HepG2 (cell line): ENCODE data around the gene CD4. TPM values are rescaled to one million over a fixed set of nuclear protein-coding genes. Genes with fewer than 3 reads are reported as not detected.

ENCODE experiments used
- ATAC-seq: fragments of 200-7000 bp; cut with Tn5 transposase; 3 replicates; pipeline ENCODE4 v1.9.1; 2020; ENCODE audit warnings: mild to moderate bottlenecking, moderate library complexity
- BruUV-seq: library from RNA; stranded (reverse); fragments of 400-500 nt; replicated peaks from 2 replicates; lab custom pipeline; 2021; lab: Mats Ljungman, UMichigan
- CTCF ChIA-PET: fragments of 300-600 bp; formaldehyde crosslinking; extraction: SDS; loops from one replicate; lab custom pipeline; 2021; ENCODE audit warnings: low total read pairs, inconsistent platforms, low intra/inter-chr PET ratio; lab: Yijun Ruan, JAX
- POLR2A ChIA-PET: fragments of 350-600 bp; sonication (Branson Sonifier 250); formaldehyde crosslinking; loops from one replicate; lab custom pipeline; 2020; ENCODE audit warnings: antibody characterized with exemption, inconsistent platforms; lab: Yijun Ruan, JAX
- DNase-seq: peaks from one replicate; pipeline ENCODE4 v3.0.0-alpha.2; 2015; ENCODE audit warnings: low spot score
- FAIRE-seq: peaks from 3 replicates; lab custom pipeline; 2011; peaks lifted over from hg19 to GRCh38; lab: Jason Lieb, UNC
- H2AFZ ChIP-seq: one replicate; pipeline ENCODE4 v1.6.1; 2011; ENCODE audit warnings: low read length, inconsistent platforms
- H3K27ac ChIP-seq: fragments of 300-600 bp; 3 replicates; pipeline ENCODE4 v1.8.0; 2011; ENCODE audit warnings: mixed run types, mild to moderate bottlenecking, mixed read lengths, low read length, inconsistent platforms; ENCODE audit not compliant: insufficient read depth; ENCODE audit errors: extremely low read length
- H3K27me3 ChIP-seq, 2 experiments: fragments of 200-600 bp in 1 of 2; 2 replicates in 1 of 2; 3 replicates in 1 of 2; pipeline versions ENCODE4 v1.6.0 to v1.8.0; 2011; ENCODE audit warnings: low read length in 2 of 2, mild to moderate bottlenecking in 2 of 2, moderate library complexity in 2 of 2, inconsistent platforms in 1 of 2; ENCODE audit not compliant: insufficient read depth in 2 of 2, control insufficient read depth in 1 of 2
- H3K36me3 ChIP-seq, 2 experiments: fragments of 200-600 bp in 1 of 2; replicated peaks in 1 of 2; 2 replicates in 1 of 2; 3 replicates in 1 of 2; pipeline versions ENCODE4 v1.5.1 to v1.8.0; 2011; ENCODE audit warnings: low read length in 2 of 2, inconsistent platforms in 1 of 2; ENCODE audit not compliant: insufficient read depth in 2 of 2, control insufficient read depth in 1 of 2
- H3K4me1 ChIP-seq: 2 replicates; pipeline ENCODE4 v1.5.1; 2012; ENCODE audit warnings: low read length, inconsistent platforms; ENCODE audit not compliant: insufficient read depth
- H3K4me2 ChIP-seq: 2 replicates; pipeline ENCODE4 v1.6.0; 2011; ENCODE audit warnings: low read depth, low read length, inconsistent platforms
- H3K4me3 ChIP-seq, 3 experiments: fragments of 200-600 bp in 1 of 3; sonication (generic), shearing (Covaris generic) in 1 of 3; replicated peaks in 1 of 3; 2 replicates each; pipeline ENCODE4 v1.5.1; 2011 to 2016; ENCODE audit warnings: low read length in 3 of 3, inconsistent platforms in 2 of 3, low read depth in 2 of 3, mild to moderate bottlenecking in 2 of 3, control low read depth in 1 of 3, mixed read lengths in 1 of 3; ENCODE audit not compliant: insufficient read depth in 1 of 3
- H3K79me2 ChIP-seq: one replicate; pipeline ENCODE4 v1.6.1; 2011; ENCODE audit warnings: low read length, inconsistent platforms; ENCODE audit not compliant: insufficient read depth
- H3K9ac ChIP-seq: 2 replicates; pipeline ENCODE4 v1.6.0; 2011; ENCODE audit warnings: mild to moderate bottlenecking, low read depth, low read length, inconsistent platforms; ENCODE audit not compliant: insufficient read depth
- H3K9me3 ChIP-seq: 2 replicates; pipeline ENCODE4 v1.5.1; 2012; ENCODE audit warnings: mild to moderate bottlenecking, low read length
- H4K20me1 ChIP-seq: 2 replicates; pipeline ENCODE4 v1.6.0; 2011; ENCODE audit warnings: inconsistent platforms, mild to moderate bottlenecking, low read length, moderate library complexity; ENCODE audit not compliant: insufficient read depth
- AGO2 ChIP-seq: fragments of 200-400 bp; formaldehyde crosslinking; optimal IDR thresholded peaks from 2 replicates; pipeline ENCODE3; 2017; ENCODE audit warnings: mild to moderate bottlenecking, low read depth, low read length, moderate library complexity
- ARNTL ChIP-seq: sonication (generic); formaldehyde crosslinking; IDR thresholded peaks from 2 replicates; pipeline ENCODE4 v1.4.0; 2020; ENCODE audit warnings: mild to moderate bottlenecking, missing genetic modification reagents
- ASH2L ChIP-seq: fragments of 300-600, 200-600 bp; sonication (generic); IDR thresholded peaks from 2 replicates; pipeline ENCODE4 v1.7.0; 2017; ENCODE audit warnings: low read depth, mild to moderate bottlenecking, moderate library complexity, mixed read lengths, low read length; ENCODE audit not compliant: insufficient read length
- ETV5 ChIP-seq: IDR thresholded peaks from 2 replicates; pipeline ENCODE4 v1.6.1; 2018; ENCODE audit warnings: missing biosample characterization, missing genetic modification reagents, inconsistent platforms, borderline replicate concordance
- JUNB ChIP-seq: sonication (generic); formaldehyde crosslinking; IDR thresholded peaks from 2 replicates; pipeline ENCODE4 v1.8.0; 2022; ENCODE audit warnings: missing genetic modification reagents, mild to moderate bottlenecking, borderline replicate concordance
- JUND ChIP-seq: sonication (generic); formaldehyde crosslinking; IDR thresholded peaks from 2 replicates; pipeline ENCODE4 v1.8.0; 2022; ENCODE audit warnings: mild to moderate bottlenecking, missing genetic modification reagents
- KLF11 ChIP-seq: IDR thresholded peaks from 2 replicates; pipeline ENCODE4 v1.6.1; 2016; ENCODE audit warnings: missing compliant biosample characterization
- KLF15 ChIP-seq: sonication (generic); formaldehyde crosslinking; IDR thresholded peaks from 2 replicates; pipeline ENCODE4 v1.8.1; 2023; ENCODE audit warnings: borderline replicate concordance, mild to moderate bottlenecking, inconsistent platforms, missing genetic modification reagents, mixed read lengths
- MED13 ChIP-seq: sonication (generic); formaldehyde crosslinking; IDR thresholded peaks from 2 replicates; pipeline ENCODE4 v1.5.0; 2020; ENCODE audit warnings: missing genetic modification reagents
- NFIC ChIP-seq: IDR thresholded peaks from 2 replicates; pipeline ENCODE4 v1.6.1; 2012; ENCODE audit warnings: mild to moderate bottlenecking, low read length, inconsistent platforms
- NKX3-1 ChIP-seq: sonication (generic); formaldehyde crosslinking; IDR thresholded peaks from 2 replicates; pipeline ENCODE4 v1.5.0; 2020; ENCODE audit warnings: missing genetic modification reagents
- USF2 ChIP-seq, 2 experiments: sonication (generic) in 1 of 2; formaldehyde crosslinking in 1 of 2; IDR thresholded peaks; 2 replicates each; pipeline versions ENCODE4 v1.5.1 to v1.6.1; 2011 to 2020; ENCODE audit warnings: borderline replicate concordance in 1 of 2, low read depth in 1 of 2, low read length in 1 of 2, mild to moderate bottlenecking in 1 of 2, missing genetic modification reagents in 1 of 2, moderate library complexity in 1 of 2
- ZBTB7B ChIP-seq: sonication (generic); formaldehyde crosslinking; IDR thresholded peaks from 2 replicates; pipeline ENCODE4 v1.4.0; 2020; ENCODE audit warnings: missing genetic modification reagents
- ZNF34 ChIP-seq: sonication (generic); formaldehyde crosslinking; IDR thresholded peaks from 2 replicates; pipeline ENCODE4 v1.4.0; 2020; ENCODE audit warnings: mild to moderate bottlenecking, missing genetic modification reagents, borderline replicate concordance
- ZNF781 ChIP-seq: sonication (generic); formaldehyde crosslinking; IDR thresholded peaks from 2 replicates; pipeline ENCODE4 v1.5.1; 2020; ENCODE audit warnings: borderline replicate concordance, mild to moderate bottlenecking, missing genetic modification reagents; ENCODE audit errors: not compliant biosample characterization
- ZNF790 ChIP-seq: sonication (generic); formaldehyde crosslinking; IDR thresholded peaks from 2 replicates; pipeline ENCODE4 v1.8.0; 2022; ENCODE audit warnings: missing genetic modification reagents, mild to moderate bottlenecking, borderline replicate concordance
- ZSCAN30 ChIP-seq: sonication (generic); formaldehyde crosslinking; IDR thresholded peaks from 2 replicates; pipeline ENCODE4 v1.5.0; 2020; ENCODE audit warnings: mild to moderate bottlenecking, missing genetic modification reagents
- WGBS: methylation state at CpG from one replicate; pipeline ENCODE4 v1.1.6; 2017; ENCODE audit warnings: low lambda C conversion rate; 5-methylcytosine and 5-hydroxymethylcytosine counted together
- in situ Hi-C: cut with HindIII; loops from 2 replicates; pipeline ENCODE4 v1.10.0; 2017; ENCODE audit warnings: low pct_unique_long_range_greater_than_20kb; ENCODE audit not compliant: extremely low pct_ligation_motif_present
- intact Hi-C: fragments of 100-400 bp; cut with micrococcal nuclease; formaldehyde crosslinking; loops from one replicate; pipeline ENCODE4 v1.10.0; 2022; ENCODE audit not compliant: unreplicated experiment
- polyA plus RNA-seq, 8 experiments: library from polyadenylated mRNA; depleted of rRNA in 3 of 8; stranded (reverse) in 7 of 8; unstranded in 1 of 8; fragments of >200 nt; fragmentation: Illumina TruSeq in 4 of 8; extraction: Trizol in 4 of 8; gene quantifications; 2 replicates each; pipeline versions ENCODE4 v1.2.1 to v1.2.3, GENCODE V29; 2011 to 2016; ENCODE audit warnings: low read depth in 4 of 8, missing spikeins in 1 of 8, mixed read lengths in 1 of 8; ENCODE audit not compliant: insufficient read depth in 1 of 8
- total RNA-seq, 5 experiments: library from RNA; depleted of rRNA; stranded (reverse); fragments of >200 nt; fragmentation: Illumina TruSeq; extraction: Trizol; gene quantifications; 2 replicates each; pipeline ENCODE4 v1.2.3, GENCODE V29; 2016; ENCODE audit warnings: low read depth in 1 of 5

Gene CD4
- total and polyA plus RNA-seq, 2 of the 13 experiments (the other 11 are each of a cell fraction or from before 2014, with no cell fraction given): 0.07 to 0.95 TPM

GRCh38 chr12:6839482-6840201 lies 50.3 kb downstream of the CD4 start:
- in situ Hi-C loops: no loop called here
- H3K36me3 ChIP-seq: peaks cover 10 to 19% of the 10 kb centered on the region in 2 experiments; a peak in 4 of 5 replicates
- ChIA-PET POLR2A (interaction anchor here (2.0 to 2.7 kb wide), 2 partner anchors 12 to 27 kb away, joined by 5 to 17 read pairs; partner anchors contain the start of genes CDCA3, TPI1 and USP5), CTCF (no interaction called here)
- H3K27me3 ChIP-seq: no peaks in the 10 kb centered on the region
- no peak overlapping the region for H3K9ac ChIP-seq
- no peaks in the 10 kb centered on the region for H4K20me1 ChIP-seq
- intact Hi-C loops: no loop called here
- H2AFZ ChIP-seq: no peak overlapping the region
- 84% methylated on average over 7 of the region's 10 CpGs for WGBS
- no peaks in the 10 kb centered on the region for H3K79me2 ChIP-seq
- no TSS peak for BruUV-seq
- no peak for FAIRE-seq
- no peak overlapping the region for H3K27ac ChIP-seq
- no peak for DNase-seq
- ATAC-seq: no peak
- TF ChIP-seq ZBTB7B (CRISPR knock-in tag) (no peak), AGO2 (peak; percentile 32), NKX3-1 (no peak), KLF15 (CRISPR knock-in tag) (no peak), ZNF34 (CRISPR knock-in tag) (no peak), ETV5 (no peak)
- no peak overlapping the region for H3K4me2 ChIP-seq
- H3K4me1 ChIP-seq: no peaks in the 10 kb centered on the region
- no peaks in the 10 kb centered on the region for H3K9me3 ChIP-seq
- H3K4me3 ChIP-seq: no peak overlapping the region

- ATAC-seq: no peak
- FAIRE-seq: no peak
- H2AFZ ChIP-seq: no peak overlapping the region
- no peak overlapping the region for H3K4me2 ChIP-seq
- ChIA-PET POLR2A (interaction anchor here (2.0 to 2.7 kb wide), 2 partner anchors 12 to 26 kb away, joined by 5 to 17 read pairs; partner anchors contain the start of genes CDCA3, TPI1 and USP5), CTCF (no interaction called here)
- H3K79me2 ChIP-seq: no peaks in the 10 kb centered on the region
- H4K20me1 ChIP-seq: no peaks in the 10 kb centered on the region
- H3K4me1 ChIP-seq: no peaks in the 10 kb centered on the region
- no TSS peak for BruUV-seq
- no peak overlapping the region for H3K4me3 ChIP-seq
- no peak overlapping the region for H3K27ac ChIP-seq
- in situ Hi-C loops: no loop called here
- no peak for DNase-seq
- 100% methylated on average over 1 of the region's 1 CpG for WGBS
- no peaks in the 10 kb centered on the region for H3K27me3 ChIP-seq
- H3K36me3 ChIP-seq: peaks cover 11 to 25% of the 10 kb centered on the region in 2 experiments; a peak in 4 of 5 replicates
- H3K9me3 ChIP-seq: no peaks in the 10 kb centered on the region
- H3K9ac ChIP-seq: no peak overlapping the region
- intact Hi-C loops: no loop called here
- no peak for TF ChIP-seq JUND (CRISPR knock-in tag)
- no peak for TF ChIP-seq ZNF781
- TF ChIP-seq JUNB: no peak
- no peak for TF ChIP-seq NFIC
- TF ChIP-seq USF2 (IDR thresholded peaks at IDR 0.05; ENCODE audit: low read depth, low read length): no peak
- TF ChIP-seq USF2 (CRISPR knock-in tag; IDR thresholded peaks at IDR 0.05; ENCODE audit: borderline replicate concordance): no peak
- TF ChIP-seq ARNTL (CRISPR knock-in tag): no peak
- TF ChIP-seq ZSCAN30 (CRISPR knock-in tag): no peak
- no peak for TF ChIP-seq MED13 (CRISPR knock-in tag)
- no peak for TF ChIP-seq KLF11 (CRISPR knock-in tag)
- TF ChIP-seq ZNF790 (CRISPR knock-in tag): no peak
- no peak for TF ChIP-seq ASH2L
Measured at GRCh38 chr12:6840330-6840729, 51.0 kb downstream of the CD4 start.
